ENCODE results near the gene ASF1A. TPM values are rescaled to one million over a fixed set of nuclear protein-coding genes. Genes with fewer than 3 reads are reported as not detected.

The ASF1A gene
- total and polyA plus RNA-seq, 10 of the 15 experiments (the other 5 are each of a cell fraction or from before 2014, with no cell fraction given): 23.7 to 103 (median 31.5) TPM

GRCh38 chr6:118890997-118891790 is 2.8 kb upstream of the ASF1A start (continued):
- TF ChIP-seq CBX5 (IDR thresholded peaks at IDR 0.05; ENCODE audit: low read depth) (no peak), SPI1 (IDR thresholded peaks at IDR 0.05; ENCODE audit: borderline replicate concordance, insufficient read depth, low read depth, low read length) (peak; percentile 88), IKZF2 (IDR thresholded peaks at IDR 0.05) (peak; percentile 12 to 34; a peak in 2 of 4 replicates), WRNIP1 (IDR thresholded peaks at IDR 0.05; ENCODE audit: borderline replicate concordance, low read depth, low read length) (no peak), ZNF622 (IDR thresholded peaks at IDR 0.05) (no peak), FOXK2 (IDR thresholded peaks at IDR 0.05) (no peak), NR2F1 (conservative IDR thresholded peaks at IDR 0.05) (peak; percentile 29; the same call in 1 of the 2 replicates)

- Histone ChIP-seq H4K20me1 (ENCODE audit: control insufficient read depth, insufficient read depth) (no peaks in the 10 kb centered on the region), H3K9ac (ENCODE audit: control insufficient read depth, insufficient read depth, low read length) (peak overlapping the region; percentile 72), H3K9me3 (replicated peaks; ENCODE audit: control insufficient read depth, insufficient read depth, low read length) (no peaks in the 10 kb centered on the region), H3K4me1 (ENCODE audit: control insufficient read depth, insufficient read depth, low read length) (peaks cover 11% of the 10 kb centered on the region), H3K4me3 (peak overlapping the region; percentile 69), H3K79me2 (ENCODE audit: control insufficient read depth, insufficient read depth, low read length) (peaks cover 57% of the 10 kb centered on the region), H3K4me2 (ENCODE audit: control insufficient read depth, insufficient read depth) (peak overlapping the region; percentile 80), H2AFZ (ENCODE audit: control insufficient read depth, low read depth, low read length) (peak overlapping the region; percentile 50), H3K27ac (ENCODE audit: control insufficient read depth, insufficient read depth) (peak overlapping the region; percentile 75), H3K27me3 (replicated peaks in 1 of 2; ENCODE audit: control insufficient read depth in 2 of 2, insufficient read depth in 2 of 2, low read length in 1 of 2) (no peaks in the 10 kb centered on the region), H3K36me3 (ENCODE audit: control insufficient read depth in 2 of 2, insufficient read depth in 2 of 2, low read length in 1 of 2) (no peaks in the 10 kb centered on the region)
- ATAC-seq (no peak), FAIRE-seq (no peak), DNase-seq (ENCODE audit: low read depth, low spot score) (no peak)
- in situ Hi-C loops (cut with MboI) (no loop called here), intact Hi-C loops (cut with micrococcal nuclease; ENCODE audit: unreplicated experiment) (loop anchor here (5.0 to 10.0 kb wide), 5 partner anchors 80 to 452 kb away; partner anchors contain the start of genes CEP85L and MAN1A1)
- ChIA-PET CTCF (interaction anchor here (1.2 to 3.0 kb wide), 4 partner anchors 9 to 47 kb away, joined by 3 to 21 read pairs (median 6); no protein-coding TSS in a partner anchor), SMC1A (ENCODE audit: uncharacterized antibody, unreplicated experiment) (interaction anchor here (0.8 to 4.0 kb wide), 6 partner anchors 10 to 454 kb away, joined by 3 to 37 read pairs (median 3); partner anchors contain the start of gene MCM9), POLR2A (interaction anchor here (3.3 to 4.3 kb wide), 2 partner anchors 12 to 42 kb away, joined by 14 to 26 read pairs; partner anchors contain the start of gene MCM9), RAD21 (ENCODE audit: unreplicated experiment) (interaction anchor here (1.4 to 4.1 kb wide), 2 partner anchors 10 to 218 kb away, joined by 5 to 34 read pairs; no protein-coding TSS in a partner anchor)
- no TSS peak for BruUV-seq (replicated peaks)
- WGBS (ENCODE audit: insufficient coverage, insufficient replicate concordance, low lambda C conversion rate, missing lambda C conversion rate): 66% methylated on average over 6 of the region's 6 CpGs
- TF ChIP-seq ZNF24 (IDR thresholded peaks at IDR 0.05) (no peak), ZNF687 (IDR thresholded peaks at IDR 0.05) (peak; percentile 32; the same call in 1 of the 2 replicates), BHLHE40 (IDR thresholded peaks at IDR 0.05; ENCODE audit: borderline replicate concordance in 1 of 2, low read depth in 2 of 2, low read length in 1 of 2) (peak; percentile 40 to 68; a peak in 3 of 4 replicates), NFXL1 (IDR thresholded peaks at IDR 0.05; ENCODE audit: borderline replicate concordance) (no peak), CEBPB (IDR thresholded peaks at IDR 0.05; ENCODE audit: borderline replicate concordance in 1 of 2, low read depth in 2 of 2, low read length in 2 of 2) (no peak), RAD21 (IDR thresholded peaks at IDR 0.05; ENCODE audit: insufficient read depth, low read depth, low read length) (no peak), SKIL (IDR thresholded peaks at IDR 0.05; ENCODE audit: low read depth, poor library complexity, severe bottlenecking) (no peak), FOXK2 (IDR thresholded peaks at IDR 0.05) (no peak)
These were observed 1.5 kb upstream of the ASF1A start for GRCh38 chr6:118892355-118892991.

Measured in GM12878 (cell line).